GM18870 (cell line): ENCODE measurements around the gene CGNL1.

Experiments used
- ATAC-seq: cut with Tn5 transposase; IDR thresholded peaks from one replicate; pipeline ENCODE4 v1.9.1; 2021; ENCODE audit warnings: moderate library complexity; ENCODE audit not compliant: unreplicated experiment

Gene CGNL1

DNA sequence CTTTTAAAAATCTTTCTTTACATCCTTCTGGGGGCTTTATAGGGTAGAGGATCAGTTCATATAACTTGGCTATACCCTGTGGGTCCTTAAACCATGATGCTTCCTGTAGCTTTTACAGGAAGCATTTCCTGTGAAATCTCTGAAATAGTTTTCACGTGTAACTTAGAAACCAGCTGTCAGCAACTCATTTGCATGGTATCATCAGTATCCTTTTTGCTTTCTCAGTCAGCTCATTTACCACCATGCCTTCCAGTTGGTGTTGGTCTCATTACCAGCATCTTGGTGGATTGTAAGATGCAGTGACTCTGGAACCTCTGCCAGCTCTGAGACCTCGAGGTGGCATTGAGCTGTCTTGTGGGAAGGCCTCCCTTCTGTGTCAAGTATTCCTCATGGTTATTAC, 118.7 kb downstream of the CGNL1 start:
- ATAC-seq = no peak

DNA sequence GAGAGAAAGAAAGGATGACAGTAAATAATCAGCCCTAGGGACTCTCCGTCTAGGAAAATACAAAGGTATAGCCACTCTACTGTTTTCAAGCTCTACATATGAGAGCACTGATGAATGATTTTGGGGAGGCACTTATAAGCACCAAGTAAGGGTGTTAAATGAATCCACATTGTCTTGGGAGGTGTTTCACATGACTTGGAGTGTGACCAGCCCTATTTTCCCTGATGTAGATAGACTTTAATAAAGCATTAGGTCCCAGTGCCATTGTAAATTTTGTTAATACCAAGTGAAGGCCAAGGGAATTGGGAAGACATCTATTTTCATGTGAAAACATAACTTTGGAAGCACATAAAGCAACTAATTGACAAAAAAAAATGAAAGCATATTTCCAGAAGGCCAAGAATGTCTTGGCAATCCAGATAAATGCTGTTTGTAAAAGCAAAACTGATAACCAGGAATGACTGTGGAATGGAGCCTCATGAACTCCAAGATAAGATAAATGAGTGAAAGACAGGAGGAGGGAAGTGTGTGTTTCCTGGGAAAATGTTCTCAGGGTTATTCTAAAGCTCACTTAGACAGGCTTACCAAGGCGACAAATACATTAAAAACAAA, 119.4 kb downstream of the CGNL1 start:
- ATAC-seq = no peak

DNA sequence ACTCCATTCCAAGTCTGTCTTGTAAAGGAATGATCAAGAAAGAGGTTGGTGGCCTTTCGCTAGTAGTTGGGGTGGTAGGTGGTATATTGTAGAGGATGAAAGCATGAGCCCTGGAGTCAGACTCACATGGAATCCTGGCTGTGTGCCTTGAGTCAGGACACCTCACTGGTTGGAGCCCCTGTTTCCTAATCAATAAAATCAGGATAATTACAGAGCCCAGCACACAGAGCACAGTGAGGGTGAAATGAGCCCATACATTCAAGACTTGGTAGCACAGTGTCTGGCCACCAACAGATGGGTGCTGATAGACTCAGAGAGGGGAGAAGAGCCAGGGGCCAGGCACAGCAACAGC, 120.3 kb downstream of the CGNL1 start:
- no peak for ATAC-seq

DNA sequence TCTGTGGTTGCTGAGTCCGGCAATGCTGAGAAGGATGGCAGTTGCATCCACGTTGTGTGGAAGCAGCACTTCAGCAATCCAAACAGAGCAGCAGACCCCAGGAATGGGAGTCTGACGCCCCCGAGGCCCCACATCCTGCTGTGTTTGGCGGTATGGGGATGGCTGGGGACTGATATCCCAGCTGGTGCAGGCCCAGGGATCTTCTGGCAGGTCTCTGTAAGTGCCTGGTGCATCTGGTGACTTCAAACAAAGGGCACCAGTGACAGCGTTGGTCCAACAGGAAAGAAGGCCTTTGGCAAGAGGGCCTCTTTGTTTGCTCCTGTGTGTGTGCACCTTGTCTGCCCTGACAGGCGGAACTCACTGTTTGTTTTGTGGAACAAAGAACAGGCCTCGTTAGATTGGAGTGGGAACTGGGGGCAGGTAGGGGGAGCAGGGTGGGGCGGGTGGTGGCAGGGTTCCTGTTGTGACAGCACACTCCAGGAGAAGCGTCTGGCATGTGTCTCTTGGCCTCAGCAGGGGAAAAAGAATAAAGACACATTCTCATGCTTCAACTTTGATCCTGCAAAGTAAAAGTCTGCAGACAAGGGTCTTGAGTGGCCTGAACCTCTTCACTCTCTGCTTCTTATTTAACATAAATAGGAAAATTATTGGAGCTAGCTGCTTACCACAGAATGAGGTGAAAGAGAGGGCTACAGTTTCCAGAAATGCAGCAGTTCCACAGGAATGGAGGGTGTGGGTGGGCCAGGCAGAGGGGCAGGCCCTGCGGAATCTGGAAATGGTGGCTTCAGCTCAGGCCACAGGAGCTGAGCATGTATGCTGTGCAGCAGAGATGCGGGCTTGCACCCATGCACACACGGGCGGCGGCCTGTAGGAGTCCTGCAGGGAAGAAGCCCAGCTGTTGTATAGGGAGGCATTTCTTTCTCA, 120.9 kb downstream of the CGNL1 start:
- ATAC-seq = no peak

DNA sequence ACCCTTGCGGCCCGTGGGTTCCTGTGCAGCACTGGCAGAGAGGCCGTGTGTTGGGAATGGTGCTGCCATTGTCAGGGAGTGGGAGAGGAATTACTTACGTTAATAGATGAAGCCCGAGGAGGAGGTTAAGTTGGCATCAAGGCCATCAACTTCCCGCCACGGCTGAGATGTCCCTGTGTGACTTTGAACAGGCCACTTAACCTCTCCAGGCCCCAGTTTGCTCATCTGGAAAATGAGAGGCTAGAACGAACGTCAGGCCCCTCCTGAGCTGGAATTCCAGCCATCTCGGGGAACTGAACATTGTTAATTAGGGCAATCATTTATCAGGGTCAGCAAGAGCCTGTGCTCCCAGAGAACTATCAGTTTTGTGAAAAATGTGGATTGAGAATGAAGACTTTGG, 124.0 kb downstream of the CGNL1 start:
- no peak for ATAC-seq

DNA sequence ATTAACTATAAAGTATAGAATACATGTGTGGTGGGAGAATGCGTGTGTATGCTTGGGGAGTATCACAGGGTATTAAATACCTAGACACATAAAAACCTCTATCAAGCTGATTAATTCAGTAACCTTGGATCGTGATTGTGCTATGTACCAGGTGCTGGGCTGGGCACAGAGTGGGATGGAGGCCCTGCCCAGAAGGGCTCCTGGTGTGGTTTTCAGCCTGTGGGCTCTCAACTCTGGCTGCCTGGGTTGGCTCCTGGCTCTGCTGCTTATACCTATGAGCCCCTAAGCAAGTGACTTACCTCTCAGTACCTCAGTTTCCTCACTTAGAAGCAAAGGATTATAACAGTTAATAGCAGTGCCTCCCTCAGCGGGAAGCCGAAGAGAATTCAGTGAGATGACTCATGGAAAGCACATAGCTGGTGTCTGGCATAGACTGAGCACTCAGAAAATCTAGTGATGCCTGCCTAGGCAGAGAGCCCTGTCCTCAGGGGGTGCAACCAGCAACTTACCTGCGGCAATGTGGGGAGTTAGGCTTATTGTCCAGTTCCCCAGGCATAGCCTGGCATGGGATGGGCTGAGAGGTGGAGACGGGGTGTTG, 124.8 kb downstream of the CGNL1 start:
- ATAC-seq = no peak

DNA sequence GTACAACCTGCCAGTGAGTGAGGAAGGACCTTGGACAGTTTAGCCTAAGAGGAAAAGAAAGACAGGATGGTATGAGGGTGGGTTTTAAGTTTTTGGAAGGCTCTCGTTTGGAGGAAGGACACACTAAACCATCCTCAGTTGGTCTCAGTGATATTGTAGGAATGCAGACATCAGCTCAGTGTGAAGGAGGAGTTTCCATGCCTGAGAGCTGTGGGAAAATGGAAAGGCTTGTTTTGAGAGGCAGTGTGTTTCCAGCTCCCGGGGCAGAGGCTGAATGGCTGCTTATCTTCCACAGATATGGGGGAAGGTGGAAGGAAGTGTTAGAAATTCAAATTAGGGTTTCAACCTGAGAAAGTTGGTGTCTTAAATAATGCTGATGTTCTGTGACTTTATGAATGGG, 125.8 kb downstream of the CGNL1 start:
- no peak for ATAC-seq

DNA sequence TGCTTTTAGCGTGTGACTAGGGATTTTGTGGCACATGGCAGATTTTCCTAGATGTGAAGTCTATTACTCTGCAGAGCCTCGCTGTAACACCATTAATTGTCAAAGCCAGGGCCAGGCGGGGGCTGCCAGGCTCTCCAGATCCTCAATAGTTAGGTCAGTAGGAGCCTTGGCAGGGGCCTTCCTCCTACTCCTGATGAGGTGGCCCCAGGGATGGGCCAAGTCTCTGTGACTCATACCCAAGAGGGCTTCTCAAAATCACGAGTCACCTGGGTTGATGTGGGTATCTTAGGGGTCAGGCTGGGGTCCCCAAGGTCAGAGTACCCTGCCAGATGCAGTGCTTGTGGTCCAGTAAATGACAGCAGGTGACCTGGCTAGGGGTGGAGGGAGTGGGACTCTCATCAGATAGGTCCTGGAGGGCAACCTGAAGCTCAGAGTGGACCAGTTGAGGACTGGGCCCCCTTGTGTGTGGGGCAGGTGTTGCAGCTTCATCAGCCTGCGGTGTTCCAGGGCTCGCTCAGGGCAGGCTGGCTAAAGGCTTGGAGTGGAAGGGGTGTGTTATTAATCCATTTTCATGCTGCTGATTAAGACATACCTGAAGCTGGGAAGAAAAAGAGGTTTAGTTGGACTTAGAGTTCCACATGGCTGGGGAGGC, 126.9 kb downstream of the CGNL1 start:
- no peak for ATAC-seq

DNA sequence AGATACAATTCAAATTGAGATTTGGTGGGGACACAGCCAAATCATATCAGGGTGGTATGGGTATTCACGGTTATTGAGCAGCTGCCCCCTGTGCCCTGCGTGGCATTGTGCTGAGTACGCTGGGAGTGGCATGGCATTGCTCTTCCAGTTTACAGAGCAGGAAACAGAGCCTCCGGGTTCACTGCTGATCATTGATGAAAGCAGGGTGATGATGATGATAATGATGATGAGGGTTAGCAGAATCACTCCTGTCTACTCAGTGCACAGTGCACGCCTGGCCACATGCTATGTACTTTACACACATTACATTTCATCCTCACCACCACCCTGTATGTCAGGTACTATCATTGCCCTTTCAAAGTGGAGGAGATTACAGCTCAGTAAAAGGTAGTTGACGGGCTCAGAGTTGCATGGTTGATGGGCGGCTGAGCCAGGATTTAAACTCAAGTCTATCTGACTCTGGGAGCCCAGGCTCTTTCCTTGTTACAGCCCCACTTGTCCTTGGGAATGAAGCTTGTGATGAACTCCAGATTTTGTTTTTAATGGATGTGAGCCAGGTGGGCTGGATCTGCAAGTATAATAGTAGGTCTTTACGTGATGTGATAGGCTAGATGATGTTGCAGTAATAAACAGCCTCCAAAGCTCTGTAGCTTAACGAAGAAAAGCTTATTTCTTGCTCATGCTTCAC, 127.8 kb downstream of the CGNL1 start:
- ATAC-seq = no peak

DNA sequence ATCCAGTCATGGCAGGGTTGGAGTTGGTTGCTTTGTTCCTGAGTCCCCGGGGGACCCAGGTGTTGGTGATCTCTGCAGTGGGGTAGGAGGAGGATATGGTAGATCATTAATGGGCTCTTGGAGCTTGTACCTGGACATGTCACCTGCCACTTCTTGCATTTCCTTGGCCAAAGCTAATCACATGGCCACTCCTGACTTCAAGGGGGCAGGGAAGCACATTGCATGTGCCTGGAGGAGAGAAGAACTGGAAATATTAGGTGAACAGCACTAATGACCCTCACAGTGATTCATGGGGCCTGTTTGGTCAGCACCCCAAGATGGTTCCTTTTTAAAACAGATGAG, 128.3 kb downstream of the CGNL1 start:
- ATAC-seq = no peak

DNA sequence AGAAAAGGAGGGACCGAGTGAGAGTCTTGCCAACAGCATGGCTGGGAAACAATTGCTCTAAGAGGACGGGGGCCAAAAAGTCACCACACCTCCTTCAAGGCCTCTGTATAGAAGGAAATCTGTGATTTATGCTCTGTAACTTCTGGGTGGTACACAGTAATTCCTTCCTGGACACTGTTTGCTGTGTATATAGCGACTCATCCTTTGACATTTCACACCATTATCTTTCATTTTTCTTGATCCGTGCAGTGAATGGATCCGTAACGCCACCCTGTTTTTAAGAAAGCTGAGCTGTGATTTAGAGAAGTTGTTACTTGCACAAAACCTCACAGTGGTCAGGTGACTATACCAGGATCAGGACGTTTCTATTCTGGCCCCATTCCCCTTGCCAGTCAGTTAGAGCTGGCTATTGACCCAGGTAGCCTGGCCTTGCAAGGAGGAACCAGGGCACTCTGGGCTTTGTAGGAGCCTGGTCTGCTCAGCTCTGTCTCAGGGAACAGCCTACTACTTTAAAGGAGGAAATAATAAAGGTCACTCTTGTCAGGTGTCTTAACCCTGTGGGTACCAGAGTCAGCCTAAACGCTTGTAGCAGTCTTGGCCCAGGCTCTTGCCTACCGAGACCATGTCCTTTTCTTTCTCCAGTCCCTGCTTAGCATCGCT, 128.9 kb downstream of the CGNL1 start:
- no peak for ATAC-seq

DNA sequence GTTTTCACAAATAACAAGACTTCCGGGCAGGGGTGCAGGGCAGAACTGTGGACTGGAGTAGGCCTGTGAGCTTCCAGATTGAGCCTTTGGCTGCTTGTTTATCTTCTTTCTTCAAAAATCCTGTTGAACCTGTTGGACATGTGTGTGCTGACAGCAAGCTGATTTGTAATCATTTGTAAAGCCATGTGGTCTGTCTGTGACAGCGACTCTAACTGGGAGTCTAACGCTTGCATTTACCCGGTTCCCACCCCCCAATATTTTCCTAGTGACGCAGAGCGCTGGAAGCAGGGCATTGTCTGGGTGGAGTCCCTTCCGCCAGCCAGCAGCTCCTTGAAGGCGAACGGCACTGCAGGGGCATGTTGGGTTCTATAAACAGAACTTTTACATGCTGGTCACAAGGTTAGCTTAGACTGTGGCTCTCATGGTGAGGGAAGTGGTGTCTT, 129.7 kb downstream of the CGNL1 start:
- no peak for ATAC-seq

DNA sequence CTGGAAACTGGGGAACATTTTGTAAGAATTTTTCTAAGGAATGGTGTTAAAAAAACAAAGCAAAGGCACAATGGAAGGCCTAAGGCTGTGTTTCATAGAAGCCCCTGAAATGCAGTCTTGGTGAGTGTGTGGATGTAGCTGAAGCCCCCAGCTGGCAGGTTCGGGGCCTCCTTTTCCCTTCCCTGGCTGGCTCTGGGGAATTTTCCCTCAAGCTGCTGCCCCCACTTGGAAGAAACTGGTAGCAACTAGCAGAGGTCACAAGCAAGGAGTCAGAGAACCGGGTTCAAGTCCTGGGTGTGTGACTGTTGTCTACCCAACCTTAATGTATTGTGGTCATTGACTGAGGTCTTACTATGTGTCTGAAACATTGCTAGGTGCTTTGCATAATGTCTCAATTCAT, 130.1 kb downstream of the CGNL1 start:
- ATAC-seq = no peak

DNA sequence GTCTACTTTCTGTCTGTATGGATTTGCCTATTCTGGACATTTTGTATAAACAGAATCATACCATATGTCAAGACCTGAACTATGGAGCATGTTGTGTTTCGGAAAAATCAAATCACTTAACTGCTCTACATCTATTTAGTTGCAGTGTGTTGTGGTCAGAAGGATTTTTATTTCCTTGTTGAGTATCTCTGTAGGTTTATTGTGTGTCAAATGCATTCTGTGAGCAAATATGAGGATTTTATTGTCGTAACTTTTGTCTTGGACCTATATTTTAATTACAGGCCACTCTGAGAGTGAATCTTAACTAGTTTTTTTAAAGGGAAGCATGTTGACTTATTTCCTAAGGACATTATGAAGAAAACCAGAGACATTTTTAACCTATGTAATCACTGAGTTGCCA, 130.8 kb downstream of the CGNL1 start:
- no peak for ATAC-seq

DNA sequence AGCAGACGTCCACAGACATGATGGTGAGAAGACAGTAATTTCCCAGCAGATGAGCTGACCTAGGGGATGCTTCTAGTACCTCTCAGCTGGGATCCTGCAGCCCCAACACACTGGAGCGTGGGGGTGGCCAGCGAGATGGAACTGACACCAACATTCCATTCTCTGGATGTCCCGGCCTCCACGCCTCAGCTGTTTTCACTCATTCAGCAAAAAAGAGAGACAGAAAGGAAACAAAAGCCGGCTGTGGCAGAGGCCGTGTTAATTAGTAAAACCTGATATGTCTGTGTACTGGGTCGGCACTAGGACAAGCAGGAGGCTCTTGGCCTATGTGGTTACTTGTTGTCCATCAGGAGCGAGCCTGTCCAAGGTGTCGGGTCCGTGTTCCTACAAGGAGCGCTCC, 132.8 kb downstream of the CGNL1 start:
- ATAC-seq = no peak

DNA sequence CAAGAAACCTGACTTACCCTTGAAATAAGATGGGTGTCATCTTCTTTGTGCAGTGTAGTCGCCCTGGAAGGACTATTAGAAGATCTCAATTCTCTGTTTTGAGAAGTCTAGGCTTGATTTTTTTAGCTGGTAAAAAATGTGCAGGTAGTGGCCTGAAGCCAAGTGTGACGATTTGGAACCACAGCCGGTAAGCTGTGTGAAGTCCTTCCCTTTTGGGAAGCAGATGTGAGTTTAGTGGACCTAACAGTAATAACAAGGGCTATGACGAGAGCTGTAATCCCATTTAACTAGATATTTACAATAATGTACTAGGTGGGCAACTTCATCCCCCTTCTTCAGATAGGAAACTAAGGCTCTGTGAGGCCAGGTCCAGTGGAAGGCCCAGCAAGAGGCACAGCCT, 133.7 kb downstream of the CGNL1 start:
- ATAC-seq = no peak

DNA sequence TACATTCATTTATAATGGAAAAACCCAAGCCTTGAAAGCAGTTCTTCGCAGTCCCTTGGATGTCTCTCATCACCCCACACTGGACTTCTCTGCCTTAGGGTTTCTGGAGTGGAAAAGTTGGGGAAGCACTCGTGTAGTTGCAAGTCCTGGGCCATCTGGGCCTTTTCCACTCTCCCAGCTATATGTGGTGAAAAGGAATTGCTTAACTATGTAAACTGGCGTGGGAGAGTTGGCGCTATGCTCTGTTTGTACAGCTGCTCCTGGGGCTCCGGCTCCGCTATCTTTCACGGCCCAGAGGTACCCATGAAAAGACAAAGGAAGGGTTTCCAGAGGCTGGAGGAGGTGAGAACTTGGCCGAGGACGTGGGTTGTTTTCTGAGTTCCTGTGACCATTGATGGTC, 134.3 kb downstream of the CGNL1 start:
- no peak for ATAC-seq

DNA sequence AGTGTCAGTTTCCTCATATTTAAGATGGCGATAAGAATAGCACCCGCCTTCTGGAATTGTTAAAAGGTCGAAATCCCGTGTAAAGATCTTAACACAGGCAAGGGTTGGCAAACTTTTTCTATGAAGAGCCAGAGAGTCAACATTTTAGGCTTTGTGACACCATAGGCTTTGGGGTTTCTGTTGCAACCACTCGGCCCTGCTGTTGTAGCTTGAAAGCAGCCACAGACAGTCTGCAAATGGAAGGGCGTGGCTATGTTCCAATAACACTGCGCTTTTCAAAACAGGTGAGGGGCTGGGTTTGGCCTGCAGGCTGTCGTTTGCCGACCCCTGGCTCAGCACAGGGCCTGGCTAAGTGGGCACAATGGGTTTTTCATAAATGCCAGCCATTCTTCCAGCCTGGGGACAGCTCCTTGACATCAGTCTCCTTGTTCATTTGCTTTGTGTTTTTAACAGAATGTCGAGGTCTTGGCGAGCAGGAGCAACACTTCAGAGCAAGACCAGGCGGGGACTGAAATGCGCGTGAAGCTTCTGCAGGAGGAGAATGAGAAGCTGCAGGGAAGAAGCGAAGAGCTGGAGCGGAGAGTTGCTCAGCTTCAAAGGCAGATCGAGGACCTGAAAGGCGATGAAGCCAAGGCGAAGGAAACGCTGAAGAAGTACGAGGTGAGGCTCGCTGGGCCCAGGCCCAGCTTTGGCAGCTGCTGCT, 140.2 kb downstream of the CGNL1 start:
- ATAC-seq = no peak

DNA sequence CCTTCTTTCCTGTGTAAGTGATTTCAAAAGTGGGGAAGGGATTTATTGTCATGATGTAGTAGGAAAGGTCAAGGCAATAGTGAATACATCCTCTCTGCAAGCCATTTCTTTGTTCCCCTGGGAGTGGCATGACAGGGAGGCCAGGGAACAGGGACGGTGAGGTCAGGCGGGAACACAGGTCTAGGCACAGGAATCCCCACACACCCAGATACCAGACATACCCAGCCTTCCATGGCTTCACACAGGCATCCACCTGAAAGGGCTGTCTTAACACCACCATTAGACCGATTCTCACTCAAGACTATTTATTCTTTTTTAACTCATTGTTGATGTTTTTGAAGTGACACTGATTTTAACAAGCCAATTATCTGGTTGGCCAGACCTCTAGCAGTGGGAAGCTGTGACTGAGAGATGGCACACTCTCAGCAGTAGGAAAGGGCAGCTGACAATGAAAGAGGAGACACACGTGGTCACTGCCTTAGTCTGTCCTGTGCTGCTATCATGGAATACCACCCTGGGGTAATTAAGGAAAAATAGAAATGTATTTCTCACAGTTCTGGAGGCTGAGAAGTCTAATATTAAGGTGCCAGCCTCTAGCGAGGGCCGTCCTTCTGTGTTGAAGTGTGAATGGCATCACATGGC, 140.8 kb downstream of the CGNL1 start:
- no peak for ATAC-seq
